ENCODE results near the gene CFAP99.

DNA sequence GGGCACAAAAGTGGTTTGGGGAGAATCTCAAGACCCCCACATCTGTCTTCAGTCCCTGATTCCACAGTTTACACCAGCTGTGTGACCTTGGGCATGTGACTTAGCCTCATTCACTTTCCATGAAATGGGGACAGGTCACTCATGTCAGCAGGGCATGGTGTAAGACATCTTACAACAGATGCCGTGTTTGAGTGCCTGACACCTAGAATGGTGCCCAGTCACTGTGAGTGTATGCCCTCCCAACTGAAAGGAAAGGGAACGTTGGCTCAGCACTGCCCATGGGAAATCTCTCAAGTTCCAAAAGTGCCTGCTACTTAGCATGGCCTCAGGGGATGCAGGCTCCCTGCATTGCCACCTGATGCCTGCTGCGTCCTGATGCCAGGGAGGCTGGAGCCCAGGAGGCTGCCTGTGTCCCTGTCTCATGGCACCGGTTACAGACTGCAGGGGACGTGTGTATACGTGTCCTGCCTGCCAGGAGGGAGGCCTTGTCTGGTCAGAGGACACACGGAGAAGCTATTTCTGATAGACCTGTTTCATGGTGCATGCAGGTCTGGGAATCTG is 82.4 kb downstream of the CFAP99 start:
- TF ChIP-seq, protein P1, sequence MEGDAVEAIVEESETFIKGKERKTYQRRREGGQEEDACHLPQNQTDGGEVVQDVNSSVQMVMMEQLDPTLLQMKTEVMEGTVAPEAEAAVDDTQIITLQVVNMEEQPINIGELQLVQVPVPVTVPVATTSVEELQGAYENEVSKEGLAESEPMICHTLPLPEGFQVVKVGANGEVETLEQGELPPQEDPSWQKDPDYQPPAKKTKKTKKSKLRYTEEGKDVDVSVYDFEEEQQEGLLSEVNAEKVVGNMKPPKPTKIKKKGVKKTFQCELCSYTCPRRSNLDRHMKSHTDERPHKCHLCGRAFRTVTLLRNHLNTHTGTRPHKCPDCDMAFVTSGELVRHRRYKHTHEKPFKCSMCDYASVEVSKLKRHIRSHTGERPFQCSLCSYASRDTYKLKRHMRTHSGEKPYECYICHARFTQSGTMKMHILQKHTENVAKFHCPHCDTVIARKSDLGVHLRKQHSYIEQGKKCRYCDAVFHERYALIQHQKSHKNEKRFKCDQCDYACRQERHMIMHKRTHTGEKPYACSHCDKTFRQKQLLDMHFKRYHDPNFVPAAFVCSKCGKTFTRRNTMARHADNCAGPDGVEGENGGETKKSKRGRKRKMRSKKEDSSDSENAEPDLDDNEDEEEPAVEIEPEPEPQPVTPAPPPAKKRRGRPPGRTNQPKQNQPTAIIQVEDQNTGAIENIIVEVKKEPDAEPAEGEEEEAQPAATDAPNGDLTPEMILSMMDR (IDR thresholded peaks at IDR 0.05), result no peak
- no peak for TF ChIP-seq POLR2A (IDR thresholded peaks at IDR 0.05)

Measured in uterus (tissue), 2 donors.